Skeletal muscle cell (primary cell): Measurements from ENCODE around the gene RHOJ.
A peak's percentile ranks its signal among the peaks of the same experiment; 100 is the strongest.
"Not testable (repeated sequence)": the region's sequence is repeated elsewhere in the genome, so short reads cannot be mapped to it uniquely, and the experiment has no call there.

Experiments
- DNase-seq: peaks from one replicate; pipeline ENCODE4 v3.0.0-alpha.2; 2010; ENCODE audit warnings: low read depth
- H3K4me3 ChIP-seq: 2 replicates; pipeline ENCODE4 v1.5.1; 2011; ENCODE audit warnings: low read depth, mild to moderate bottlenecking, control low read depth, low read length, moderate library complexity

The RHOJ gene

DNA sequence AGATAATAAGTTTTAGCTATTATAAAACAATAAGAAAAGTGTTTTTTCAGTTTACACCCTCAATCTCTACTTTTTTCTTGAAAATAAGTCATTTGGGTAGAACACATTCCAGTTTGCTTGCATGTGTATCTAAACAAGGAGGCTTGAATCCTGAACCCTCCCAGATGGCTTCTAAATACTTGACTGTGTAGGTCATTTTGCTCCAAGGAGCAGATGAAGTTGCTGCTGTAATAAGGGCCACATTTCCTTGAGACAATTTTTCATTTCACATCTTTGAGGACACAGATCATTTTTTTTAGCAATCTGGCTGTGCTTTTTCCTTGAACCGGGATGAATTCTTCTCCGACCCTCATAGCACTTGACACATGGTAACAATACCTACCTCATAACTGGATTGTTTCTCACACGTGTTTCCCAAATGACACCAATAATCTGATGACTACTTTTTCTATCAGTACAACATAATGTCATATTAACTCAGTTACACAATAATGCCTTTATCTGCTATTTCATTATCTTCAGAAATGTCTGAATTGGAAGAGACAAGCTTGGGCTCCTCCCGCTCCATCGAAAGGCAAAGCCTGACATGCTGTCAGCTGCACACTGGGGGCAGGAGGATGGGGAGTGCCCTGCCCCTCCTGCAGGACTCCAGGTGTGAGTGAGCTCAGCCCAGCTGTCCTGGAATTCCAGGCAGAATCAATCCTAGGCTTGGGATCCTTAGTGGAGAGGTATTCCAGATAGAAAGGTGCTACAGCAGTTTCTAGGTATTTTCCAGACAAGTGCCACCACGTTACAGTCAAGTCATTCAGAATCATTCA is 83.6 kb downstream of the RHOJ start:
- DNase-seq = no peak
- no peak overlapping the region for H3K4me3 ChIP-seq

DNA sequence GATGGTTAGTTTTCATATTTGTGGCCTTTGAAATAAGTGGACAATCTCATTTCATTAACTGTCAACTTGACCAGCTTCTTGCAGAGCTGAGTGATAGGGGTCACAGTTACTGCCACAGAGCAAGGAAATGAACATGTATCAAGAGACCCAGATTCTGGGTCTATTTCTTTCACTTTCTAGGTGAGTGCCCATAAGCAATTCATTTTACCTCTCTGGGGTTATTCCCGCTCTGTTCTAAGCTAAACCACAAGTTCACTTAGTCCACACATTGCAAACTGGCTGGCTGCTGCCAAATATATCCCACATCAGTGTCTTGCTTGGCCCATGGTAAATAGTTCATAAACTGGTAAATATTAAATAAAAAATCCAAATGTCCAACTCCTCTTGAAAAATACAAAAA is 84.6 kb downstream of the RHOJ start:
- H3K4me3 ChIP-seq = no peak overlapping the region
- no peak for DNase-seq

DNA sequence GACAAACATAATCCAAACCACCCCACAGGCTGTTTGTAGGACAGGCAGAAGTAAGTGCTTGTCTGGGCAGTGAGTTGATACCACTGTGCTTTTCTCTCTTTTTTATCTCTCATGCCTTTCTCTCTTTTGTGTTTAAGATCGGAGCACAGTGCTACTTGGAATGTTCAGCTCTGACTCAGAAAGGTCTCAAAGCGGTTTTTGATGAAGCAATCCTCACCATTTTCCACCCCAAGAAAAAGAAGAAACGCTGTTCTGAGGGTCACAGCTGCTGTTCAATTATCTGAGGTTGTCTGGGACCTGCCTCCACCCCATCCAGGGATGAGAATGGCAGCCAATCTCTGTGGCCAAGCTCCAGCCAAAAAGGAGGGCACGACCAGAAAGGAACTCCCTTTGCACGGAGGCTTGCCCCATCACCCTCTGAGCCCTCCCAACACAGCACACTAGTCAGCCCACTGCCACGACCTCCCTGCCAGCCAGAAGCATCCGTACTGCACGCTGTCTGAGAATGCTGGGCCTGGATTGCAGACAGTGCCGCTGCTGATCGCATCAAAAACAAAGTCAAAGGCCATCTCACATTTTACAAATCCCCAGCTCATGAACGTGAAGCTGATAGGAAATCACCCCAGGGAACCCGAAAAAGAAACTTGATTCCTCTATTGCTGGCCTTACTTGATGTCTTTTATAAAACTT is 86.6 kb downstream of the RHOJ start:
- no peak for DNase-seq
- no peak overlapping the region for H3K4me3 ChIP-seq

DNA sequence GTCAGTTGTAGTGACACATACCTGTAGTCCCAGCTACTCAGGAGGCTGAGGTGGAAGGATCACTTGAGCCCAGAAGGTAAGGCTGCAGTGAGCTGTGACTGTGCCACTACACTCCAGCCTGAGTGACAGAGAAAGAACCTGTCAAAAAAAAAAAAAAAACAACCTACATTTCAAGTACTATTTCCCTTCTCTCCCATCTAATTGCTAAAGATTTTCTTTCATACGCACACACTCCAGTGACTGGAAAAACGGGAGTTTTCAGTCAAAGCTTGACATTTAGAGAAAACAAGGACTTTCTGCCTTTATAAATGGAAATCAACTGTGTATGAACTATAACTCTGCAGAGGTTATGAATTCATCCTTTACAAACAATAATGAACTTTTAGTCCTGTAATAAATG is 88.6 kb downstream of the RHOJ start:
- no peak overlapping the region for H3K4me3 ChIP-seq
- DNase-seq = no peak

DNA sequence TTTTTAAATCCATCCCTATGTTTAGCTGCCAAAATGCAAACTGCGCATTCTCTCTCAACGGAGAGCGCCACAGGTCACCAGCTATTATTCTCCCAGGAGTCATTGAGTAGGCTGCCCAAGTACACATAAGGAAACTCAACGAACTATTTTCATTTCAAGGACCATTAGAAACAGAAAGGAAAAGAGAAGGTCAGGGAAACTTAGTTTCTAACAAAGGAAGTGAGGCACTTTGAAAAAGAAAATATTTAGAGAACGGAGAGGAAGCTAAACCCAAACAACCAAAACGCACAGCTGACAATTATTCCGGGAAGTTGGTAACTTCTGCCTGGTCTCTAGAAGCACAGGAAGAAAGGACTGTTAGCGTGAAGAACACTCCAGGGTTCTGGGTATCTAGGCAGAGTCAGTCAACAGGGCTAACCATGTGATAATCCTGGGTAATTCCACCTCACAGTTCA is 91.0 kb downstream of the RHOJ start:
- DNase-seq = no peak
- H3K4me3 ChIP-seq = no peak overlapping the region

DNA sequence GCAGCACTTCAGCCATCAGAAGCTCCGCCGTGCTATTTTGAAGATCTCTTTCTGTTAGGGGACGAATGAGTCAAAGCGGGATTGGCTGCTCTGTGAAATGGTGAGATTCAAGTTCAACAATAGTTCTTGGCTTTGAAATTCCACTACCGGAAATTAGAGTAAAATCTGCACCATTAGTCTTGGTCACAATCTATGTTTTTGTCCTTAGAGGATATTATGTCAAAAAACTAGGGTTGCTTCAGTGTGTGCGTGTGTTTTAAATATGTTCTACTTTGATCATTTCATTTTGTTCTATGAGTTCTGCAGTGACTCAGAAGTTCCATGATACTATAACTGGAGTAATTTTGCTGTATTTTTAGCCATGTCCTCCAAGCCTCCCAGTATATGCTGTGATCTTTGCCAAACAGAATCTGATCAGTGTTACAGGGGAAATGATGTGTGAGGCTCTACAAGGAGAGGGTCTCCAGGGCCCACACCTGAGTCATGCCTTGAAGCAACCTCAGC is 91.9 kb downstream of the RHOJ start:
- peak; percentile 7 for DNase-seq
- no peak overlapping the region for H3K4me3 ChIP-seq

DNA sequence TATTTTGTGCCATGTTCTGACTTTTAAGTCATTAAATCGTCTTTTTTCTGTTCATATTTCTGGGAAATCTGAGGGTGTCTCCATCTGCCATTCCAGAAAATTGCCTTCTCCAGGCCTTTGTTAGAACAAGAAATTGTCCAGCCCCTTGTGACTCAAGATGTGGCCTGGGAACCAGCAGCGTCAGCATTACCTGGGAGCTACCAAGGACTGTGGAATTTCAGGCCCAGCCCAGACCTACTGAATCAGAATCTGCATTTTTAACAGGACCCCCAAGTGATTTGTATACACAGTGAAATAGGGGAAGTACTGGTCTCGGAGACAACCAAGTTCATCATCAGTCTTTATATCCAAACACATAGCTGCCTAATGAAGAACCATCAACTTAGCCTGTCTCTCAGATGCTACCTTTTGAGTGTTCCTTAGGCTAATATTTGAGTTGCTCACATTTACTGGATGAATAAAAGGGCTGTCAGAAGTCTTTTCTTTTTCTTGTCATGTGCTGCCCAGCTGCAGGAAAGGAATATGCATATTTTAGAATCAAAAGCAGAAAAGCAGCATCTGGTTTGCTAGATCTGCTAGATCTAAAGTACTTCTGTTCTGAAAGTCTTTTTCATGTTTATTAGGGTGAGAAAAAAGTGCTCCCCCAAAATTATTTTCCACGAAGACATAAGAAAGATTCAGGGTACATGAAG is 93.3 kb downstream of the RHOJ start:
- no peak for DNase-seq
- H3K4me3 ChIP-seq = no peak overlapping the region

DNA sequence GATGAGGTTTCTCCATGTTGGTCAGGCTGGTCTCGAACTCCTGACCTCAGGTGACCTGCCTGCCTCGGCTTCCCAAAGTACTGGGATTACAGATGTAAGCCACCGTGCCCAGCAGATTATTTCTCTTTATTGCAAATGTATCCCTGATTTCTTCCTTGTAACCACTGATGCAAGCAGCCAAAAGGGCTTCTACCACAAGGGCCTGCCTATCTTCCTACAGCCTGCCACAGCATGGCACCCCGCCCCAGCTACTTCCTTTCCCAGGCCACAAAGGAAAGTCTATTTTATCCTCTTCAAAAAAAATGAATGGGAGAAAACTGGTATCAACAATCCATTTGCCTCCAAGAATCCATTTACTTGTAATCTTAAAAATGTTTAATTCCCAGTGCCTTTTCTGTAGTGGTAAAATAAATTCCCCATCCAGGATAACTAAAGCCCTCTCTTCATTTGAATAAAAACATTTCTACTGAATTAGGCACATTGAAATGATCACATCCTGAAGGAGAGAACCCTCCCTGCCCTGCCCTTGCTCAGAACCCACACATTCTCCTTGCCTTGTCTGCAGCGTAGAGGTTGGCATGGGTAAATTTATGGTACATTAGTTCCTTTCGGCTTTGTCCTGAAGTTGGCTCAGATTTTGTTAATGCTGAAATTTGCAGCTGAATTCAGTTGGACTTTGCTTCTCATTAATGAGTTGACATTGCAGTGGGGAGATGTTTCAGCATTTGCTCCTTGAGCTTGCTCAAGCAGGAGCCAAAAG is 95.3 kb downstream of the RHOJ start:
- no peak for DNase-seq
- H3K4me3 ChIP-seq = no peak overlapping the region

DNA sequence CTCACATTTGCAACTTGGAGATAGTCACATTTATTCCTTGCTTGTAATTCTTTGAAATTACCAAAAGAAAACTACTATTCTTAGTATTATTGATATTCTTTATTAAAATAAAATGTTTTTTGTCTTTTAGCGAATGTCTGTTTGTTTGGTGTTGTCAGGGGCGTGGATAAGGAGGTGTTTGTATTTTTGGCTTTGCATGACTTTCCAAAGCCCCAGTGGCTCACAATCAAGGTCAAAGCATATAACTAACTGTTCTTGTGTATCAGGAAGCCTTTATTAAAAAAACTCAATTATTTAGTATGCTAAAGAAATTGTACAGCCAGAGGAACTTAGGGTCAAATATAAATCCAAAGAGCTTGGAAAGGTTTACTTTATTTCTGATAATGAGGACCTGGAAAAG is 96.6 kb downstream of the RHOJ start:
- no peak overlapping the region for H3K4me3 ChIP-seq
- no peak for DNase-seq

DNA sequence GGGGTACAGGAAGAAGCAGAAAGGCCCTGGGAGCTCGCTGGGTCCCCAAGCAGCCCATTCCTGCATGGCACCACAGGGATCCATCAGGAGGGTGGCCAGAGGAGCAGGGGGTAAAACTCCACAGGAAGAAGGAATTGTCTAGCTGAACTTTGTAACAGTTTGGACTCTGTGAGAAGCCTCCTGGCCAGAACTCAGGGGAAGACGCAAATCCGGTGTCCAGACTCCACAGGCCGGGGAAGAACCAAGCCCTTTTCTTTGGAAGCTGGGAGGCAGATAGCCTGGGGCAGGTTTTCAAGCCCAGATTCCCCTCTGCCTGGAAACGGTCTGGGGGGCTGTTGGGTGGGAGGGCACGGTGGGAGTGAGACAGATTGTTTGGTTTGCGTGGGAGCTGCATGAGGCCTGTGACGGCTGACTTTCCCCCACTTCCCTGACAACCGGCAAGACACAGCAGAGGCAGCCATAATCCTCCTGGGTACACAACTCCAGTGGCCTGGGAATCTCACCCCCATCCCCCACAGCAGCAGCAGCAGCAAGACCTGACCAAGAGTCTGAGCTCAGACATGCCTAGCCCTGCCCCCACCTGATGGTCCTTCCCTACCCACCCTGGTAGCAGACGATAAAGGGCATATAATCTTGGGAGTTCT is 97.8 kb downstream of the RHOJ start:
- no peak for DNase-seq
- H3K4me3 ChIP-seq = no peak overlapping the region

DNA sequence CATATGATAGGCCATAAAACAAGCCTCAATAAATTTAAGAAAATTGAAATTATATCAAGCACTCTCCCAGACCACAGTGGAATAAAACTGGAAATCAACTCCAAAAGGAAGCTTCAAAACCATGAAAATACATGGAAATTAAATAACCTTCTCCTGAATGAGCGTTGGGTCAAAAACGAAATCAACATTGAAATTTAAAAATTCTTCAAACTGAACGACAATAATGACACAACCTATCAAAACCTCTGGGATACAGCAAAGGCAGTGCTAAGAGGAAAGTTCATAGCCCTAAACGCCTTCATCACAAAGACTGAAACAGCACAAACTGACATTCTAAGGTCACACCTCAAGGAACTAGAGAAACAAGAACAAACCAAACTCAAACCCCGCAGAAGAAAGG is 100.2 kb downstream of the RHOJ start:
- not testable (repeated sequence) for DNase-seq, H3K4me3 ChIP-seq

DNA sequence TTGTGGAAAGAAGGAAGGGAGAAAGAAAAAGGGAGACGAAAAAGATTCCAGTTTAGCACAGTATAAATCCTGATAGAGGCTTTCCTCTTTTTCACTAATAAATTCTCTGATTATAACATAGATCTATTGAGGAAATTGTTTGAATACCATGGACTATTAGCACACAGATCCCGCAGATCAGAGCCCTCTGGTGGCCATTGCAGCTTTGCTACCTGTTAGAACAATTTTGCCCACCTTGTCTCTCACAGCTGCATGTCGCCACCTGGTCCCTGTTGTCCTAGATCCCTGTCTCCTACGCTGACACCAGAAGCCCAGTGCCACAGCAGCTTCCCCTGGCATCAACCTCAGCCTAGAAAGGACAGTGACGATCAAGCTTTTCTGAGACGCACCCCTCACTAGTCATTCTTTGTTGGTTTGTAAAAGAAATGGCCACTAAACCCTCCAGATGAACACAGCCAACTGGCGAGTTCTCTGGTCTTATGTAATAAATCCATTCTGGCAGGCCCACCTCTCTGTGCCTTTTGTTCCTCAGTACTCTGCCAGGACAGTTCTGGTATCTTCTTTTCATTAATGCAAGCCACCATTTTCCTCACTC is 104.6 kb downstream of the RHOJ start:
- no peak for DNase-seq
- no peak overlapping the region for H3K4me3 ChIP-seq

DNA sequence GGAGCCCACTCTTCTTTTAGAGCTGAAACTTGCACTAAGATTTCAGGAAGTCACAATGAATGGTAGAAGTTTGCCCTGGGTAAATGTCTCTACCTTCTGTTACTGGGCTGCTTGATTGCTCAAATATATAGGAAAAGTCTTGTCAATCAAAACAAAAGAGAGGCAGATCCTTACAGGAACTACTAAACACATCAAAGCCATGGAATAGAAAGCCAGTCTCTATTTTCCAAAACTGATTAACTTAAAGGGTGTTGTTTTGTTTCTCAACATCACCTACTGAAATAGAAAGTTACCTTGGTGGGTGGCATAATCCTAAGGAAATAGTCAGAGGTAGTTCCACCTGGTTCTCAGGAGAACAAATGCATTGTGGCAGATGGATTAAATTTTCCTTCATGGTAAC is 114.6 kb downstream of the RHOJ start, which contains the start of gene GPHB5:
Gene GPHB5, minus strand, starts transcription at position 101 of the 400 bp plus-strand sequence. CDS start 1,086 bp downstream, outside the sequence.
- H3K4me3 ChIP-seq = no peak within 1 kb of the TSS
- DNase-seq = no peak

DNA sequence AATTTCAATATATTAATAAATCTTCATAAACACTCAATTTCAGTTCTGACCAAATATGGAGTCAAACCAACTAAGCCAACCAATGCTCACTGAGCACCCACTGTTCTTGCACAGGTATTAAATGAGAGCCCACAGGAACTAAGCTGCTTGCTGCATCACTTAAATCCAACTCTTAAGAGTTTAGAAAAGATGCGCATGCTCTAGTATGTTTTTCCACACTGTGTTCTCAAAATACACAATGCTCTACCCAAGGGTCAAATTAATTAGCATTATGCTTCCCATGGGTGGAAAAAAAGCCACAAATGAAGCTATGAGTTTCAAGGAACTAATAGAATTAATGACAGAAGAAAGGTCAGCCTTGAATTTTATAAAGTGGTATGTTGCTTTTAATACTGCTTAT is 118.2 kb downstream of the RHOJ start:
- H3K4me3 ChIP-seq = no peak overlapping the region
- no peak for DNase-seq

DNA sequence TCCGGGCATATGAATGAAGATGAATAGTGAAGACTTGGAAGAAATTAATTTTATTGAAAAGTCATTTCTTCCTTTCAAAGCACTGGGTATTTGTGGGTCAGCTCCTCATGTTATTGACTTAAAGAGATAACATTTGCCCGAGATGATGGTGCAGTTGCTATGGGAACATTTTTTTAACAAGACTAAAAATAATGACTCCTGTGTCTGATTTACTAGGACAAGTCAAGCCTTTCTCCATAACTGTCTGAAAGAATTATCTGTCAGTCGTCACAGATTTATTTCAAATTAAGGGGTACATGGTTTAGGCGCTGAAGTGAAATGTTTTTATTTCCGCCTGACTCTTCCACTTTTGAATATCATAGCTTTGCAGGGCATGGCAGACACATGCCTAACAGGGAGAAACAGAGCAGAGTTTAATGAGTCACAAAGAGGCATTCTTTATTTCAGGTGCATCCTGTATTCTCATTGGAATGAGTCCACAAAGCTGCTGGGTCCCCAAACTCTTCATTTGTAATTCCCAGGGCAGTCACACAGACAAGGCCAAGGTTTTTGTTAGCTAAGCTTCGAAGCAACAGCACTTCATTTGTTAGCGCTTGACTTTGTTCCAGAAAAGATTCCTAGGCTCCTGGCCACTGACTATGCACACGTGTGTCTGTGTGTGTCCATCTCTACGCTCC is 118.8 kb downstream of the RHOJ start:
- no peak for DNase-seq
- H3K4me3 ChIP-seq = no peak overlapping the region

DNA sequence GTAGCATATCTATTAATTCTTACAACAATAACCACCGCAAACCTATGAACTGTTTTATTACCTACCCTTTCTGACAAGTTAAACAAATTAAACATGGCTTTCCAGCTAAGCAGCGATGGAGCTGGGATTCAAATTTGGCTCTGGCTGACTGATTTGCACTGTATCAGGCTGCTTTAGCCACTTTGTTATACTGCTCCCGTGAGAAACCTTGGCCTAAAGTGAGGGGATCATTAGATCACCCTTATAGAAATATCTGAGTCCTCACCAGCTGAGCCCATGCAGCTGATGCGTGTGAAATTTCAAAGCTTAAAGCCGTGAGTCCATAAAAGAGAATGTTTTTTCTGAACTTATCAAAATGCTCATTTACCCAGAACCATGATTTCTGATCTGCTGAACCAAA is 122.6 kb downstream of the RHOJ start:
- no peak overlapping the region for H3K4me3 ChIP-seq
- no peak for DNase-seq

DNA sequence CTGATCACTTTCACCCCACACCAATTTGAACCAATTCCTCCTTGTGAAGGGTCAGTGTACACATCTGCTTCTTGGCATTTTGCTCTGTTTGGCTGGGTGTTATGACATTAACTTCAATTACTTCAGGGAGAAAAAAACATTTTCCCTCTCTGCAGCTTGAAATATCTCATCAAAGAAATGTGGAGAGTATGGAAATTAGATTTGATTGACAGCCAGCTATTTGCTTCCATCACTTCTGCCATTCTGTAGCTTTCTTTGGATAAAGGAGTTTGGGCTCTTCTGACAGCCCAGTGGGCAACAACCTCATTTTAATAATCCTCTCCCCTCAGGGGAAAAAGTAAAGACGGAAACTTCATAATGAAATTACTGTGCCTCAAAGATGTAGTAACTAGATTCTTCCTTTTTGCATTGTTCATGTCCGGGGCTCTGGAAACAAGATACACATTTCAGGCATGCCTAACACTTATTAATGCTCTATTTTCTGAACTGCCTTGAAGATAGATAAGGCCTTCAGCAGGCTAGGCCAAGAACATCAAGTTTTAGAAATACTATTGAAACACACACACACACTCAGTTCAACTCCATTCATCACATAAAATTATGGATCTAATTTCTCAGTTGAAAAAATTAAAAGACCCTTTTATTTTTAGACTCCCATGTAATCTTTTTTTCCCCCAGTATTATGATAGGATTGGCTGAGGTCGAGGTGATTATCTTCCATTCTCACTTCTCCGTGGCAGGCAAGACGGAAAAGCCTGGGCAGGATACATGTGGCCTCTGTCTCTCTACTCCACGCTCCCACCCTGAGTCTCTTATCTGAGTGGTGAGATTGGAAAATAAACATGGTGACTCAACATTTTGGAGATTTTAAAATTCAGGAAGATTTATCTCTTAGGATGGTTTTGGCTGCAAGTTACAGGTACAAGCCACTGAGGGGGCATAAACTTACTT is 124.8 kb downstream of the RHOJ start:
- no peak overlapping the region for H3K4me3 ChIP-seq

More for the DNA sequence above, 124.8 kb downstream of the RHOJ start:
- no peak for DNase-seq
